Measurements from ENCODE around the gene MICAL1.

MICAL1 gene

GRCh38 chr6:109454496-109455436 lies 806 bp downstream of the MICAL1 start:
- DNase-seq (ENCODE audit: low spot score) = peak; percentile 15

- no peak for DNase-seq (ENCODE audit: low spot score)
These were observed 1.7 kb downstream of the MICAL1 start for GRCh38 chr6:109453594-109454495.

GRCh38 chr6:109453156-109453555 lies 2.4 kb downstream of the MICAL1 start:
- DNase-seq (ENCODE audit: low spot score) = no peak

- DNase-seq (ENCODE audit: low spot score) = no peak
These were observed 3.4 kb downstream of the MICAL1 start for GRCh38 chr6:109452181-109452580.

GRCh38 chr6:109451376-109451775 lies 4.2 kb downstream of the MICAL1 start:
- DNase-seq (ENCODE audit: low spot score) = no peak

- DNase-seq (ENCODE audit: low spot score) = no peak
These were observed 4.8 kb downstream of the MICAL1 start for GRCh38 chr6:109450801-109451200.

GRCh38 chr6:109449795-109450673 lies 5.5 kb downstream of the MICAL1 start:
- DNase-seq (ENCODE audit: low spot score) = no peak

- no peak for DNase-seq (ENCODE audit: low spot score)
These were observed 6.3 kb downstream of the MICAL1 start for GRCh38 chr6:109449064-109449794.

- no peak for DNase-seq (ENCODE audit: low spot score)
These were observed 7.0 kb downstream of the MICAL1 start for GRCh38 chr6:109448615-109449014.

GRCh38 chr6:109447878-109448555 lies 7.6 kb downstream of the MICAL1 start:
- no peak for DNase-seq (ENCODE audit: low spot score)

GRCh38 chr6:109447087-109447486 lies 8.5 kb downstream of the MICAL1 start:
- no peak for DNase-seq (ENCODE audit: low spot score)

- no peak for DNase-seq (ENCODE audit: low spot score)
These were observed 9.0 kb downstream of the MICAL1 start for GRCh38 chr6:109446541-109446940.

- DNase-seq (ENCODE audit: low spot score) = no peak
These were observed 9.5 kb downstream of the MICAL1 start for GRCh38 chr6:109446072-109446471.

- no peak for DNase-seq (ENCODE audit: low spot score)
These were observed 10.2 kb downstream of the MICAL1 start for GRCh38 chr6:109445382-109445781.

- no peak for DNase-seq (ENCODE audit: low spot score)
These were observed 12.1 kb downstream of the MICAL1 start for GRCh38 chr6:109443425-109443950.

- no peak for DNase-seq (ENCODE audit: low spot score)
These were observed 13.1 kb downstream of the MICAL1 start for GRCh38 chr6:109442393-109442924.

GRCh38 chr6:109441069-109441816 lies 14.3 kb downstream of the MICAL1 start:
- peak; percentile 58 for DNase-seq (ENCODE audit: low spot score)

- DNase-seq (ENCODE audit: low spot score) = peak; percentile 92
These were observed 15.1 kb downstream of the MICAL1 start, which contains the start of the genes PPIL6 and SMPD2 for GRCh38 chr6:109440331-109441068. Gene PPIL6, minus strand, starts transcription at chr6:109440628. Its CDS starts 38 bp downstream, at chr6:109440590. Gene SMPD2, plus strand, starts transcription at chr6:109440724. Its CDS starts 398 bp downstream, at chr6:109441122.

Data from LoVo (cell line).